CD1c-positive myeloid dendritic cell (primary cell): ENCODE results near the gene ZXDC.

ENCODE experiments used
- DNase-seq: peaks from one replicate; pipeline ENCODE4 v3.0.0-alpha.2; 2016; ENCODE audit errors: extremely low spot score

The ZXDC gene

GRCh38 chr3:126488886-126489569 is 13.3 kb upstream of the ZXDC start:
- DNase-seq = no peak

DNA sequence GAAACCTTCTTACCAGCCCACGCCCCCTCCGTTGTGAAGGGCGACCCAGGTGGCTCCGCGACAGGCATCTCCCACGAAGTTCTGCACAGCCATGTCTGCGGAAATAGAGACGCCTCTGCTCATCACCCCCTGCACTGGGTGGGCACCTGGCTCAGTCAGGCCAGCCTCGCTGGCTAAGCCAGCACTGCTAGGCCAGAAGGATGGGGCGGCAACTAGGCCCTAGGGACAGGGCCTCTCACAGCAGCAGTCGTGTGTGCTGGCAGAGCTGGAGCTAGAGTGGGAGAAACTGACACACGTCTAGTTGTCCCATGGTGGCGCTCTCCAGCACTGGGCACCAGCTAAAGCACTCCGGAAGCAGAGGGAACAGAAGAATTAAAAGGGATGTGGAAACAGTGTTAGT is 12.5 kb upstream of the ZXDC start:
- DNase-seq = no peak

- no peak for DNase-seq
Observed at GRCh38 chr3:126487151-126487771, 11.6 kb upstream of the ZXDC start.

GRCh38 chr3:126486360-126486847 is 10.7 kb upstream of the ZXDC start:
- no peak for DNase-seq

DNA sequence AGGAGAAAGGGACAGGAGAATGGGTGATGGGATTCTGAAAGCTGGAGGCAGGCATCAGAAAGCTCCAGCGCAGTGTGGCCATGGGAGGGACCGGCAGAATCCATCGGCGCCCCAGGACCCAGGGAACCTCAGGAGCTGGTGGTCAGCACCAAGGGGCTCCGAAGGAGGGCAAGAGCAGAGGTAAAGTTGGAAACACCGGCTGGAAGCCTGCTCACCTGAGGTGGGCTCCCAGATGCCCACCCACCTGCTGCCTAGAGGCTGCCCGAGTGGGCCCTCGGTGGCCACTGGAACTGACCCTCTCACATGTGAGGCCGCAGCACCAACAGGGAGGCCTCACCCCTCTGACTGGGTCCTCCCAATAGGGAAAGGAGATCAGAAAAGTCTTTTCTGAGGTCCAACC is 10.3 kb upstream of the ZXDC start:
- no peak for DNase-seq

GRCh38 chr3:126485176-126485897 is 9.6 kb upstream of the ZXDC start:
- no peak for DNase-seq

DNA sequence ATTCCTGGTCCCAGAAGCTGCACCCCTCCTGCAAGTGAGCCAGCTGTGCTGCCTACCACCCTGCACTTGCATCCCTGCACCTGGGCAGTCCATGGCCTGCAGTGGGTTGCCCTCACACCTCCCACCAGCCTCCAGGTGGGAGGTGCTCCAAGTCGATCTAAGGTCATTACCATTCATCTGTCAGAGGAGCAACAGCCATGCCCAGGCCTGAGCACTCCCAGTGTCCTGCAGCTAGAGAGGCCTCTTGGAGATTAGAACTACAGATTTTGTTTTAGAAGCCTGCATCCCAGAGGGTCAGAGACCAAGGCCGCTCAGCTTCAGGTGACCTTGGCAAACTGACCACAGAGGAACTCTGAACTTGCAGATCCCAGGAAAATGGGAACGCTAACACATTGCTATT is 9.0 kb upstream of the ZXDC start:
- no peak for DNase-seq

DNA sequence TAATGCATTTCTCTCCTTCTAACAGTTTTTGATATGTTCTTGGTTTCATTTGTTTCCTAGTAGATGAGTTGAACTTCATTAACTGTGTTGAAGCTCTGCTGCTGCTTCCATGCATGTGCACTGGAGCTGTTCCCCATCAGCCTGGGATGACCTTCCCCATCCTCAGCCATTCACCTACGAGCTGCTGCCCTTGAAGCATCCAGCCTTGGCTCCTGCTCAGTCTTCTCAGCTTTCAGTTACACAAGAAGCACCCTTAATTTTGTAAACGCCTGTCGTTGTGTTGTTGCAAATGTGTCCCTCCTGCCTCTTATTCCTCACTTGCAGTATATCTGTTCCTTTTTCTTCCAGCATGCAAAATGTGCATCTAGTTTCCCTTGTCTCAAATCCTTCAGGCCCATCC is 8.5 kb upstream of the ZXDC start:
- no peak for DNase-seq

- no peak for DNase-seq
Observed at GRCh38 chr3:126483321-126483761, 7.7 kb upstream of the ZXDC start.

GRCh38 chr3:126482503-126483255 is 7.0 kb upstream of the ZXDC start:
- no peak for DNase-seq

DNA sequence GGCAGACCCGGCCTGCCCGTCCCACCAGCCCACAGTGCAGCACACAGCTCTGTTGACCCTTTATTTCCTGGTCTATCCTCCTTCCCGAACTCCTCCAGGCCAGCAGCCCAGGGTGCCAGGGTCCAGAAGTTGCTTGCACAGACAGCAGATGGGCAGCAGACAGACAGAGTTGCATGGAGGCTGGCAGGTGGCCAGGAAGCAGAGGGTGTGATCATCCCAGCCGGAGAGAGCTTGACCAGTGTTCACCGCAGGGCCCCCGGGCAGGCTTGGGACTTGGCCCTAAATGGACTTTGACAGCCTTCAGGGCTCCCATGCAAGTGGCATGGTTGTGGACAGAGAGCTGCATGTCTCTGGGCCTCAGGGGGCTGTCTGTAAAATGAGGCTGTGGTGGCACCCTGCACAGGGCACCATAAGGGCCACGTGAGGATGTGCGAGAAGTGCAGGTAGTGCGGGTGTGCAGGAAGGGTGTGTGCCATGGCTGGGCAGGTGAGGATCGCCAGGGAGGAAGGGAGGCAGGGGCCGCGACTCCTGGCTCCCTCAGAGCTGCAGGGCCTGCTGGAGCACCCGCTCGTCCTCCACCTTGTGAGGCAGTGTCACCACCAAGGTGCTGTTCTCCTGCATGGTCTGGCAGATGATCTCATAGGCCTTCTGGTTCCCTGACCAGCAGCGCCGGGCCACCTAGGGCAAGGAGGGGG is 6.3 kb upstream of the ZXDC start:
- DNase-seq = no peak

DNA sequence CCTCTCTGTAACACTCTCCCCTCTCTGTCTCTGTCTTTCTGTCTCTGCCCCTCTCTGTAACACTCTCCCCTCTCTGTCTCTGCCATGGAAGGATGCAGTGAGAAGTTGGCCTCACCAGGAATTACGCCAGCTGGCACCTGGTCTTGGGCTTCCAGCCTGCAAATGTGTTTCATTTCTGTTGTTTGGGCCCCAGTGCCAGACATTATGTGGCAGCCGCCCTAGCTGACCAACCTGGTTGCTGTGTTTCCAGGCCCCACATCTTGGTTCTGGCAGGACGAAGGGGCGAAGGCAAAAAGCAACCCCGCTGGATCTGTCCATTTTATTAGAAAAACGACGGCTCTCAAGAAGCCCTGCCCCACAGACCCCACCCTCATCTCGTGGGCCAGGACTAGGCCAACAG is 5.2 kb upstream of the ZXDC start:
- DNase-seq = no peak

- no peak for DNase-seq
Observed at GRCh38 chr3:126480206-126480605, 4.5 kb upstream of the ZXDC start.

DNA sequence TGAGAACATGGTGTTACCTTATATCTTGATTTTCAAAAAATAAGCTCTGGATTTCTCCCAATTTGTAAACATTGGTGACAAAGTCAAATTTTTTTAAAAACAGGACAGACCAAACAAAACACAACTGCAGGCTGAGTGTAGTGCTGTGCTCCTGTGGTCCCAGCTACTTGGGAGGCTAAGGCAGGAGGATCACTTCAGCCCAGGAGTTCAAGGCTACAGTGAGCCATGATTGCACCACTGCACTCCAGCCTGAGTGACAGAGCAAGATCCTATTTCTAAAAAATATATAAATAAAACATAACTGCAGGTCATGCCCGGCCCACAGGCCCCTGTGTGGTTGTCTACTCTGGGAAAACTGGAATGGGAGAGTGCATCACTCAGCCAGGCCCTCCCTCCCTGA is 4.0 kb upstream of the ZXDC start:
- DNase-seq = no peak

- no peak for DNase-seq
Observed at GRCh38 chr3:126478581-126479310, 3.1 kb upstream of the ZXDC start.

DNA sequence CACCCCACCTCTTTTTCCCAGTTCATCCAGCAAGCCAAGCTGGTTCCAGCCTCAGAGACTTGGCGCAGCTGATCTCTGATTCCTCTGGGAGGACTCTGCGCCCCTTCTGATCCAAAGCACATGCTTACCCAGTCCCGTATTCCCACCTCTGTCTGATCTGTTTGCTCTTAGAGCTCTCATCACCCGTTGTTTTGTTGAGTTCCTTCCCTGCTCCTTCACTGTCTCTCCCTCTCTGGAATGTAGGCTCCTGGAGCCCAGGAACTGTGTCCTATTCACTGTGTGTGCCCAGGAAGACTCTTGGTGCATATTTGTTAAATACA is 1.3 kb upstream of the ZXDC start:
- DNase-seq = no peak

- DNase-seq = no peak
Observed at GRCh38 chr3:126476166-126477060, 722 bp upstream of the ZXDC start.

DNA sequence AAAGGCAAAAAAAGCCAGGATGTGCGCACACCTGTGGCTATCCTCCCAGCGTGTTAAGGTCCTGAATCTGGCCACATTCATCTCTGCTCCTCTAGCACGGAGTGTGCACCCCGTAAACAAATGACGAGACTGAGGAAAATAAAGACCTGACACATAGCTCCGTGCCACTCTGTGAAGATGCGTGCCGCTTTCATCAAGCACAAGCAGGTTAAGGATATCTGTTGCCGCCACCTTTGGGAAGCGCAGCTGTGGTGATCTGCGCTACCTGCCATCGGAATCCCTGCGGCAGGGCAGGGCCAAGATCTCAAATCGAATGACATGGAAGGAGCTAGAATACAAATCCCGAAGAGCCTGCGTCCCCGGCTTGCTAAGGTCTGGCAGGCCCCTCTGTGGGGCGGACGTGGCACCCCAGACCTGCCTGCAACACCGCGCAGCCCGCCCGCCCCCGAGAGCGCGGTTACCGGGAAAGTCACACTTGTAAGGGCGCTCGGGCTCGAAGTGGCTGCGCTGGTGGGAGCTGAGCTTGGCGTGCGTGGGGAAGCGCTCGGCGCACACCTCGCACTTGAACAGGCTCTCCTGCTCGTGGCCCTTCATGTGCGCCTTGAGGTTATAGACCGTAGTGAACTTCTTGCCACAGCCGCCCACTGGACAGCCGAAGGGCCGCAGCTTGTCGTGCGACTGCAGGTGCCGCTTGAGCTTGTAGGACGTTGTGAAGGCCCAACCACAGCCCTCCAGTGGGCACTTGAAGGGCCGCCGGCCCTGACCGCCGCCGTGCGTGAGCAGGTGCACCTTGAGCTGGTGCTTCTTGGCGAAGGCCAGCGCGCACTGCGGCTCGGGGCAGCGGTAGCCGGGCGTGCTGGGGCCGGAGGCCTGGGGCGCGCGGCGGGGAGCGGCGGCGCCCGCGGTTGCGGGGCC is 936 bp downstream of the ZXDC start:
- DNase-seq = peak; percentile 70
